Measurements from ENCODE around the gene MIPEP.
"Not testable (repeated sequence)": the region's sequence is repeated elsewhere in the genome, so short reads cannot be mapped to it uniquely, and the experiment has no call there.

Gene MIPEP

DNA sequence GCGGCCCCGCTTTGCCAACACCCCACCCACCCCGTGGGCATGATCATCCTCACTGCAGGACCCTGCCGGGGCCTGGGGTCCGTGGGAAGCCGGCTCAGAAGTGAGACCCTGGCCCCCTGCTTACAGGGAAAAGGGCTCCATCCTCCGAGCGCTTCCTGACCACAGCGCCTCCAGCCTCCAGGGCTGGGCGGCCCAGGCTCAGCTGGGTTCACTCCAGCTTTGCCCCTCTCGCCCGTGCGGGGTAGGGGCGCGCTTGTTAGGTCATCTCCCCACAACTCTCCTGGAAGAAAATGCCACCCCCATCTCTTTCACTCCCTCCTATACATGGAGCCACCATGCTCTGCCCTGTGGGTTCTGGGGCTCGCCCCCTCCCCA is 14.7 kb upstream of the MIPEP start:
- no peak for DNase-seq (ENCODE audit: low spot score in 2 of 2)
- no peak for ATAC-seq (replicated peaks; ENCODE audit: extremely low read depth, poor library complexity, severe bottlenecking)
- H3K36me3 Mint-ChIP-seq (ENCODE audit: insufficient read depth), result peaks cover 2% of the 10 kb centered on the region
- H3K9me3 Mint-ChIP-seq, result no peaks in the 10 kb centered on the region
- H3K27ac Mint-ChIP-seq (ENCODE audit: low read depth), result no peak overlapping the region
- H3K4me3 Mint-ChIP-seq, result no peak overlapping the region
- H3K27me3 Mint-ChIP-seq, result peaks cover 65% of the 10 kb centered on the region
- H3K4me1 Mint-ChIP-seq, result no peaks in the 10 kb centered on the region

DNA sequence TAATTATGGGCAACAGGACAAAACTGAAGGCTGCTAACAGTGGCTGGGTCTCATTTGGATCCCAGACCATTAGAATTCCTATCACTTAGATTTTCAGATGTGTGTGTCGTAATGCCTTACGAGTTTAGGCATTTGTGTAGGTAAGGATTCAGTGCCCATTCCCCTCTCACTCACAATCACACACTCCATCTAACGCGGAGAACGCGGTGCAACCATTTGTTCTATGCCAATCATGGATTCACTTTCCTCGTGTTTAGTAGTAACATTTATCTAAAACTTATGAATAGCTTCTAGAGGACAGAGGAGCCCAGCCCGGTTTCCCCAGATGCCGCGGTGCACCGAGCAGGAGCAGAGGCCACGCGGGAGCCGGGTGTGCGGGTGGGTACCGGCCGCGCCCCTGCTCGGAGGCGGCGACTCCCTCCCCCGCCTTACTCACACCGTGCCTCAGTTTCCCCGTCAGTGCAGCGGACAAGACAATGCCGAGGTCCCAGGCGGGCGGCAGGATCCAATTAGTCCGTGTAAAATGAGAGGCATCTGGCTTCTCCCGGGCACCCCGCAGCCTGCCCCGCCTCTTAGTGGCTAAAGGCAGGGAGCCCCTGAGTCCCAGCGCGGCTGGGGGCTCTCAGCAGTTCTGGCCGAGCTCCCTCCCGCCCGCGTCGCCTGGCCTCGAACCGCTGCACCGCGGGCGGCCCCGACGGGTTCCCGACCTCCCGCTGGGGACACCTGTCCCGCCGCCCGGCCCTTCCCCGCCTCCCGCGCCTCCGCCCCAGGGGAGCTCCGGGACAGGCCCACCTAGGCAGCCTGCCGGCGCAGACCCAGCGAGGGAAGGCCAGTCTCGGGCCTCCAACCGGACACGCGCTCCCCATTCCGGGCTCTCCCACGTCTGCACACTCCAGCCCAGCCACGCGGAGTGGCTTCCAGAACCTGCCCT is 14.0 kb upstream of the MIPEP start:
- no peaks in the 10 kb centered on the region for H3K4me1 Mint-ChIP-seq
- no peak overlapping the region for H3K4me3 Mint-ChIP-seq
- H3K9me3 Mint-ChIP-seq, result no peaks in the 10 kb centered on the region
- H3K27ac Mint-ChIP-seq (ENCODE audit: low read depth), result no peak overlapping the region
- ATAC-seq (replicated peaks; ENCODE audit: extremely low read depth, poor library complexity, severe bottlenecking), result no peak
- H3K27me3 Mint-ChIP-seq, result peaks cover 65% of the 10 kb centered on the region
- peaks cover 2% of the 10 kb centered on the region for H3K36me3 Mint-ChIP-seq (ENCODE audit: insufficient read depth)
- no peak for DNase-seq (ENCODE audit: low spot score in 2 of 2)

DNA sequence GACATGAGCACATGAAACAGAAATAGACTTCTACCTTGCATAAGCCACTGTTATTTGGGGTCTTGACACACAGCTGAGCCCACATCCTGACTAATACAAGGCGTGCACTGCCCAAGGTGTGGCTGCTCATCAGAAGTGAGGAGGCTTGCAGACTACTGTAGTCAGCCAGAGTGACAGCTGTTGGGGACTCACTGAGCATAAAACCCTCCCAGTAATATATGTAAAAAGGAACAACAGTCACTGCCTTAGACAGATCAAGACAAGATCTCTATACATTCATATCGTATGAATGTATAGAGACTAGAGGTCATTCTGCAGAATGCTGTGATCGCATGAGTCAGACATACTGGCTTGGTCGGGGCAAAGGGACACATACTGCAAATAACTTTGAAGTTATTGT is 12.2 kb upstream of the MIPEP start:
- no peak for DNase-seq (ENCODE audit: low spot score in 2 of 2)

DNA sequence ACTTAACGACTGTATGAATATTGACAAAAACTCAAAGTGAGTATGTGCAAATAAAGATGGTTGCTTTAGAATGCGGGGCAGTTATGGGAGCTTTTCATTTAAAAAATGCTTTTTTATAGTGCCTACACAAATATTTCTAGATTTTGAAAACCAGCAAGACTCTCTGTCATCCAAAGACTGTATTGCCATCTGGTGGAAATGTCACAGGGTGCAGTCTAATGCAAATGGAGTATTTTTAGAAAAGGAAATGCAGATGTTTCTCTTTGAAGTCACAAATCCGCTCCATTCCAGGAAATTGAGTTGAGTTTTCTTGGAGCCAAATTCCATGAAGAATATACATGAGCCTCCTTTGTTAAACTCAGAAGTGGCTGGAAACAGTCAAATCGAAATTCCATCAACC is 10.4 kb upstream of the MIPEP start:
- no peak overlapping the region for H3K4me3 Mint-ChIP-seq
- peaks cover 52% of the 10 kb centered on the region for H3K27me3 Mint-ChIP-seq
- DNase-seq (ENCODE audit: low spot score in 2 of 2) (no peak), ATAC-seq (replicated peaks; ENCODE audit: extremely low read depth, poor library complexity, severe bottlenecking) (no peak)
- no peaks in the 10 kb centered on the region for H3K9me3 Mint-ChIP-seq
- no peaks in the 10 kb centered on the region for H3K4me1 Mint-ChIP-seq
- peaks cover 2% of the 10 kb centered on the region for H3K36me3 Mint-ChIP-seq (ENCODE audit: insufficient read depth)
- no peak overlapping the region for H3K27ac Mint-ChIP-seq (ENCODE audit: low read depth)

More for the DNA sequence above, 12.2 kb upstream of the MIPEP start:
- ATAC-seq (replicated peaks; ENCODE audit: extremely low read depth, poor library complexity, severe bottlenecking), result no peak
- peaks cover 2% of the 10 kb centered on the region for H3K36me3 Mint-ChIP-seq (ENCODE audit: insufficient read depth)
- no peaks in the 10 kb centered on the region for H3K9me3 Mint-ChIP-seq
- peaks cover 53% of the 10 kb centered on the region for H3K27me3 Mint-ChIP-seq
- H3K4me3 Mint-ChIP-seq, result no peak overlapping the region
- H3K27ac Mint-ChIP-seq (ENCODE audit: low read depth), result no peak overlapping the region
- H3K4me1 Mint-ChIP-seq, result no peaks in the 10 kb centered on the region

DNA sequence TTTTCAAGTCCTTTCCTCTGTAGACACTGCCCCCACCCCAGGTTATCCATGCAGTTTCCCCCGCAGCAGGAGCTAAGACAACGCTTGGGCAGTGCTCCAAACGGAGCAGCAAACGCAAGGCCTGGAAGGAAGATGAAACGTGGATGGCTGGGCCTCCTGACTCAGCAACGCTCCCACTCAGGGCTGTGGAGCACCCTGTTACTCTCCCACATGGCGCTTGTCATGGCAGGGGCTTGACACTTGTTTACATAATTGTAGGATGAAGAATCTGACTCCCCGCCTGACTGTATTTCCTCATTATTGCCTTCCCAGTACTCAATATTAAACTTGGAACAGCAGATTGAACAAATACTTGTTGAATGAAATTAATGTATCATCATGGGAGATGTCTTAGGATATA is 8.9 kb upstream of the MIPEP start:
- no peak overlapping the region for H3K27ac Mint-ChIP-seq (ENCODE audit: low read depth)
- ATAC-seq (replicated peaks; ENCODE audit: extremely low read depth, poor library complexity, severe bottlenecking), result no peak
- H3K9me3 Mint-ChIP-seq, result no peaks in the 10 kb centered on the region
- no peaks in the 10 kb centered on the region for H3K4me1 Mint-ChIP-seq
- H3K4me3 Mint-ChIP-seq, result no peak overlapping the region
- DNase-seq (ENCODE audit: low spot score in 2 of 2), result no peak
- peaks cover 2% of the 10 kb centered on the region for H3K36me3 Mint-ChIP-seq (ENCODE audit: insufficient read depth)
- peaks cover 40% of the 10 kb centered on the region for H3K27me3 Mint-ChIP-seq

DNA sequence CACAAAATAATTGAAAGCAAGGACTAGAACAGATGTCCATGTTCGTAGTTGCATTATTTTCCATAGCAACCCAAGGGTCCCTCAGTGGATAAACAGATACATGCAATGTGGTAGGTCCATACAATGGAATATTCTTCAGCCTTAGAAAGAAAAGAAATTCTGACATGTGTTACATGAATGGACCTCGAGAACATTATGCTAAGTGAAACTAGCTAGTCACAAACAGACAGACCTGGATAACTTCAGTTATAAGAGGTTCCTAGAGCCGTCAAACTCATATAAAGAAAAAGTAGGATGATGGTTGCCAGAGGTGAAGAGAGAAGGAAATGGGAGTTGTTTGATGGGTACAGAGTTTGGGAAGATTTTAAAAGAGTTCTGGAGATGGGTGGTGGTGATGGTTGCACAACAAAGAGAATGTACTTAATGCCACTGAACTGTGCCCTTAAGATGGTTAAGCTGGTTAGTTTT is 8.3 kb upstream of the MIPEP start, which contains the start of gene C1QTNF9B:
Gene C1QTNF9B (minus strand): TSS at position 51 of the 468 bp plus-strand sequence.
- H3K4me1 Mint-ChIP-seq; H3K27ac Mint-ChIP-seq (ENCODE audit: low read depth); H3K9me3 Mint-ChIP-seq; H3K36me3 Mint-ChIP-seq (ENCODE audit: insufficient read depth); DNase-seq (ENCODE audit: low spot score in 2 of 2); H3K4me3 Mint-ChIP-seq; ATAC-seq (replicated peaks; ENCODE audit: extremely low read depth, poor library complexity, severe bottlenecking): not testable (repeated sequence)
- peaks cover 34% of the 10 kb centered on the region for H3K27me3 Mint-ChIP-seq

DNA sequence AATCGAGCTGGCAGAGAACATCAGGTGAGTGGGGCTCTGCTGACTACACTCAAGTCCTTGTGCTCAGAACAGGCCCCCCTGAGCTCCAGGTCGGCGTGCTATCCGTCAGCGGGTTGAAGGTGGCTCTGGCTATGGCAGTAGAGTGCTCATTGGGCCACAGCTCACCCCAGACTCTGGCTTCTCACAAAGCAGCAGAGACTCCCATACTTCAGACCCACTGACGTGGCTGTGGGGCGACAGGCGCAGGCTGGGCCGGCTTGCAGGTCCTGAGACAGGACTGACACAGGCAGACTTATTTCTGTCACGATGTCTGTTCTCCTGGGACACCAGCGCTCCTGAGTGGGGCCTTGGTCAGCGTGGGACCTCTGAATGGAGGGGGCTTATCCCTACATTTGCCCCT is 5.5 kb upstream of the MIPEP start:
- H3K27me3 Mint-ChIP-seq; H3K36me3 Mint-ChIP-seq (ENCODE audit: insufficient read depth); DNase-seq (ENCODE audit: low spot score in 2 of 2); H3K27ac Mint-ChIP-seq (ENCODE audit: low read depth); H3K4me3 Mint-ChIP-seq; H3K4me1 Mint-ChIP-seq; ATAC-seq (replicated peaks; ENCODE audit: extremely low read depth, poor library complexity, severe bottlenecking); H3K9me3 Mint-ChIP-seq: not testable (repeated sequence)

DNA sequence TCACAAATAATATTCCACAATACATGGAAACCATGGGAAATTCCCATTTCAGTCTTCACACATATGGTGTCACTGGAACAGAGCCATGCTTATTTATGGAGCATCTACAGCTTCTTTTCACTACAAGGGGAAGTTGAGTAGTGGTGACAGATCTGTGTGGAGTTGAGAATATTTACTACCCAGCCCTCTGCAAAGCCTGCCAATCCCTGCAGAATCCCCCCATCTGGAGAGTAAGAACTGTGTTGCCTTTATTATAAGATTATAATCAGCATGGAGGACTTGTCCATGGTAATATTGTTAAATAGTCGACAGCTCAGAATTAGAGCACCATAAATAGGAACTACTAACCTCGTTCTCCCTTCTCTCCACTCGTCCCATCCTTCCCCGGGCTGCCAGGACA is 4.6 kb upstream of the MIPEP start:
- not testable (repeated sequence) for H3K27ac Mint-ChIP-seq (ENCODE audit: low read depth); H3K27me3 Mint-ChIP-seq; H3K9me3 Mint-ChIP-seq; H3K4me3 Mint-ChIP-seq; DNase-seq (ENCODE audit: low spot score in 2 of 2); ATAC-seq (replicated peaks; ENCODE audit: extremely low read depth, poor library complexity, severe bottlenecking); H3K36me3 Mint-ChIP-seq (ENCODE audit: insufficient read depth)
- peaks cover 12% of the 10 kb centered on the region for H3K4me1 Mint-ChIP-seq

DNA sequence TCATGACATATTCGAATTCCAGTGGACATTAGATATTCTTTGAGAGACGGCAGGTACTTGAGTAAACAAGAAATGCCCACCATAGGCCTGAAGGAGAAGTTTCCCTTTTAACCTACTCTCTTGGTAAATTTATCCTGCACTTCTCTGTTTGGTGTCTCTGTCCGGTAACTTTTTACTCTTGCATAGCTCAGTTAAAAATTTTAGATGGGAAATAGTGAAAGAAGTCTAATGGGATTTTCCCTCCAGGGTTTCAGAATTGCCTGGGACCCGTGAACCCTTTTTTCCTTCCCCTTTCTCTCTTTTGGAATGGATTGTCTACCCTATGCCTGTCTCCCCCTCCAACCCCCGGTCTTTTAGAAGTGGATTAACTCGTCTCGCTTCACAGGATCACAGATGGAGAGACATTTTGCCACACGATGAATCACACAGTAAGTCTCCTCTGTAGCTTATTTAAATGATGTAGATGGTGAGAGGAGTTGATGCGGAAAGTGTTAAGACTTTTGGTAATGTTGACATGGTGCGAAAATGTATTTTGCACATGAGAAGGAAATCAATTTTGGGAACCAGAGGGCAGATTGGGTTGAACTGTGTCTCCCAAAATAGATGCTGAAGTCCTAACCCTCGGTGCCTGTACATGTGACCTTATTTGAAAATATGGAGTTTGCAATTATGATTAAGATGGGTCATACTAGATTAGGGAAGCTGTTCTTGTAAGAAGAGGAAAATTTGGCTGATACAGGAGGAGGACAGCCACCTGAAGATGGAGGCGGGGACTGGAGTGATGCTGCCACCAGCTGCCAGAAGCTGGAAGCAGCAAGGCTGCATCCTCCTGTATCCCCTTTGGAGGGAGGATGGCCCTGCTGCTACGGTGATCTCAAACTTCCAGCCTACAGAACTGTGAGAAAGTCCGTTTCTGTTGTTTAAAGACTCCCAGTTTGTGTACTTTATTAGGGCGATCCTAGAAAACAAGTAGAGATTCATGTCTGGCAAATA is 711 bp upstream of the MIPEP start:
- H3K36me3 Mint-ChIP-seq (ENCODE audit: insufficient read depth), result peaks cover 9% of the 10 kb centered on the region
- H3K4me3 Mint-ChIP-seq, result peak overlapping the region; percentile 96
- no peaks in the 10 kb centered on the region for H3K27me3 Mint-ChIP-seq
- no peak for ATAC-seq (replicated peaks; ENCODE audit: extremely low read depth, poor library complexity, severe bottlenecking)
- peak overlapping the region; percentile 86 for H3K27ac Mint-ChIP-seq (ENCODE audit: low read depth)
- no peak for DNase-seq (ENCODE audit: low spot score in 2 of 2)
- no peaks in the 10 kb centered on the region for H3K9me3 Mint-ChIP-seq
- peaks cover 25% of the 10 kb centered on the region for H3K4me1 Mint-ChIP-seq

DNA sequence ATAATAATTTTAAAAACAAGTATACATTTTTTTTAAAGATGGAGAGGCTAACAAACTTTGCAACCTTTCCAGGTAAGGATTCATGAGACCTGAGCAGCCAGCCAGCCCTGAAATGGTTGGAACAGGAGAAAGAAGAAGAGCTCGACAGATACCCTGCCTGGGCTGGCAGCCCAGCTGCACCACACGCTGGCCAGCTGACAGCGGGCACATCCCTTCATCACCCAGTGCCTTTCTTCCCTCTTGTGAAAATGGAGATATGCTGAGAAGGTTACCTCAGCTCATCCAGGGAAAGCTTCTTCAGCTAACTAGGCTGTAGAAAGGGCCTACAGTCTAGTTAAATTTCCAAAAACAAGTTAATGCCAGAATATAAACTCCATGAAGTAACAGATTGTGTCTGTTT is 4.8 kb downstream of the MIPEP start:
- not testable (repeated sequence) for H3K4me3 Mint-ChIP-seq; H3K27me3 Mint-ChIP-seq; ATAC-seq (replicated peaks; ENCODE audit: extremely low read depth, poor library complexity, severe bottlenecking); H3K9me3 Mint-ChIP-seq; H3K27ac Mint-ChIP-seq (ENCODE audit: low read depth); DNase-seq (ENCODE audit: low spot score in 2 of 2)
- Mint-ChIP-seq H3K4me1 (peaks cover 15% of the 10 kb centered on the region), H3K36me3 (ENCODE audit: insufficient read depth) (peaks cover 27% of the 10 kb centered on the region)

DNA sequence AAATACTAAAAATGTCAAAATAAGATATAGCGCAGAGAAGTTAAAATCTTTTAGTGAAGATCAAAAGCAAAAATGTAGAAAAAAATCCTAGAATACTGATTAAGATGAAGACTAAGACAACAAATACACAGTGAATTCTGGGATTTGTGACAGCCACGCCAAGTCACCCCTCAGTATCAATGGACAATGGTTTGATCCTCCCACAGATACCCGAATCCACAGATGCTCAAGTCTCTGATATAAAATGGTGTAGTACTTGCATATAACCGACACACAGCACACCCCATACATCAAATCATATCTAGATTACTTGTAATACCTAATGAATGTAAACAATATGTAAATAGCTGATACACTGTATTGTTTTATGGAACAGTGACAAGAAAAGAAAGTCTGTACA is 5.9 kb downstream of the MIPEP start:
- Mint-ChIP-seq H3K27ac (ENCODE audit: low read depth) (no peak overlapping the region), H3K36me3 (ENCODE audit: insufficient read depth) (peaks cover 25% of the 10 kb centered on the region), H3K27me3 (no peaks in the 10 kb centered on the region), H3K9me3 (no peaks in the 10 kb centered on the region), H3K4me1 (peaks cover 9% of the 10 kb centered on the region), H3K4me3 (no peak overlapping the region)
- ATAC-seq (replicated peaks; ENCODE audit: extremely low read depth, poor library complexity, severe bottlenecking), result no peak
- no peak for DNase-seq (ENCODE audit: low spot score in 2 of 2)

DNA sequence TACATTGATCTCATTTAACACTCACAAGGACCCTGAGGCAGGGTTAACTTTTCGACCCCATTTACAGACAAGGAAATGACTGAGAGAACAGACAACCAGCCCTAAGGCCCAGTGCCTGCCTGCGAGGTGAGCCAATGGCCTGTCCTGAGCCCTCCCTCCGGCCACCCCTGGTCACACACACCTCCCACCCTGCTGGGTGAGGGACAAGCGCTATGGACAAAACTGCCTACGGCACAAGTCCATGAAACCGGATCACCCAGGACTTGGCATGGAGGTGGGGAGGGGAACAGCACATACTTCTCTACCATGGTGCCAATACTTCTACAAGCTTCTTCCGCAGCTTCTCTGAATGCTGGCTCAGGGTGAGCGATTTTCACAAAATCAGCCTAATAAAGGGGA is 7.8 kb downstream of the MIPEP start:
- DNase-seq (ENCODE audit: low spot score in 2 of 2); H3K4me1 Mint-ChIP-seq; H3K4me3 Mint-ChIP-seq; H3K9me3 Mint-ChIP-seq; H3K27ac Mint-ChIP-seq (ENCODE audit: low read depth); ATAC-seq (replicated peaks; ENCODE audit: extremely low read depth, poor library complexity, severe bottlenecking); H3K27me3 Mint-ChIP-seq: not testable (repeated sequence)
- peaks cover 25% of the 10 kb centered on the region for H3K36me3 Mint-ChIP-seq (ENCODE audit: insufficient read depth)

Data from central memory CD8-positive, alpha-beta T cell (primary cell).